GM13976 (cell line): Measurements from ENCODE around the gene CLEC14A.

Experiments
- DNase-seq: peaks from one replicate; pipeline ENCODE4 v3.0.0; 2012; ENCODE audit warnings: low spot score
- CTCF ChIP-seq: IDR thresholded peaks from 2 replicates; pipeline ENCODE4 v1.5.1; 2012; ENCODE audit warnings: borderline replicate concordance, mild to moderate bottlenecking; ENCODE audit not compliant: insufficient read depth; ENCODE audit errors: extremely low read depth, missing control alignments, control extremely low read depth
- in situ Hi-C: fragments of 300-500 bp; cut with MboI; formaldehyde crosslinking; loops from one replicate; pipeline ENCODE4 v1.12.0; 2022; ENCODE audit warnings: low sequenced_read_pairs, mixed read lengths, inconsistent platforms; ENCODE audit not compliant: unreplicated experiment

Gene CLEC14A

GRCh38 chr14:38278035-38278434, 22.1 kb upstream of the CLEC14A start:
- no peak for DNase-seq
- no peak for TF ChIP-seq CTCF
- in situ Hi-C loops, result no loop called here

- in situ Hi-C loops, result no loop called here
These were observed 7.0 kb upstream of the CLEC14A start for GRCh38 chr14:38262844-38263243.

GRCh38 chr14:38261620-38262019, 5.7 kb upstream of the CLEC14A start:
- no peak for DNase-seq
- in situ Hi-C loops, result no loop called here
- no peak for TF ChIP-seq CTCF

More at GRCh38 chr14:38262844-38263243, 7.0 kb upstream of the CLEC14A start:
- DNase-seq, result no peak
- no peak for TF ChIP-seq CTCF

GRCh38 chr14:38257507-38257906, 1.6 kb upstream of the CLEC14A start:
- no peak for TF ChIP-seq CTCF
- no peak for DNase-seq
- in situ Hi-C loops, result no loop called here

- DNase-seq, result no peak
- in situ Hi-C loops, result no loop called here
- no peak for TF ChIP-seq CTCF
These were observed 594 bp upstream of the CLEC14A start for GRCh38 chr14:38256533-38256840.

GRCh38 chr14:38255408-38255672, 553 bp downstream of the CLEC14A start:
- DNase-seq, result no peak
- in situ Hi-C loops, result no loop called here
- TF ChIP-seq CTCF, result no peak
